ENCODE results near the gene PGBD5.

The PGBD5 gene

GRCh38 chr1:230321341-230321740 is 104.8 kb downstream of the PGBD5 start:
- DNase-seq = no peak

DNA sequence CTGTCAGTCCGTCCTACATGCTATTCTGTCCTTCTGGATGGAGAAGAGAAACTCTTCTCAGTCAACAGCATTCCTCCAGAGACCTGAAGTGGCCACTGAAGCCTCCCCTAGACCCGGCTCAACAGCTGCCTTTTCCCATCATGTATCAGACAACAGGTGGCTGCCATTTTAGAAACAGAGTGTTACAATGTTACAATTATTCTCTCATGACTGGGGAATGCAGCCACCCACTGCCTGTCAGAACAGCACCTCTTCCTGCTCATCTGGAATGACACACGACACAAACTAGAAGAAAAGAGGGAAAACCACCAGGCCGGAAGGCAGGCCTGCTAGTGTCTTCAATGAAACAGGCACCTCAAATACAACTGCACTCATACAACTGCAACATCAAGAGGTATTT is 105.3 kb downstream of the PGBD5 start:
- no peak for DNase-seq

DNA sequence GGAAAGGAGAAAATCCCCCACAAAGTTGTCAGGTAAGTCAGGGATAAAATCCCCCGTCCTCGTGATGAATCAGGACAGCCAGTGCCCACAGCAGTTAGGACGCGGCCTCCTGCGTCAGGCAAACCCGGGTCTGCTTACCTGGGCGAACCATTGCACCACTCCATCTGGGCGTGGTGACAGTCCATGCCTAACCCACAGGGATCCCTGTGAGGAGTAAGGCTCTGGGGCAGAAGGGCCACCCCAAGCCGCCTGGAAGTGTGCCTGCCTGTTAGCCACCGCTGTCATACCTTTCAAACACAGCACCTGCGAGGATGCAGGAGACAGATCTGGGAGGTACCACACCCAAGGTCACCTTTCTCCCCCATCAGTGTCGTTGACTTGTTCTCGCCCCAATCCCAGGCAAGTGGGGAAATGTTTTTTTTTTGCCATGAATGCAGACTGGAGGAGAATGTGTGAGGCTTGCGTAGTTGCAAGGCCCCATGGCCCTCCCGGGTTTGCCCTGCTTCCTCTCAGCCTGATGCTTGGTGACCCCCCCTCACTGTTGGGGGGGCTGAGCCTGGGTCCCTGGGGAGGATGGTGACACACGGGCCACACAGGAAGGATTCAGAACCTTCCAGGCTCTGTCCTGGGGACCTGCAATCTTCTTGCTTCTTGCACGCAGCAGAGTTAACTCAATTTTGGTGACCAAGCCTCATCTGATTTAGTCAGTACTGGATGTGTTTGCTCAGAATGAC is 107.0 kb downstream of the PGBD5 start:
- no peak for DNase-seq

DNA sequence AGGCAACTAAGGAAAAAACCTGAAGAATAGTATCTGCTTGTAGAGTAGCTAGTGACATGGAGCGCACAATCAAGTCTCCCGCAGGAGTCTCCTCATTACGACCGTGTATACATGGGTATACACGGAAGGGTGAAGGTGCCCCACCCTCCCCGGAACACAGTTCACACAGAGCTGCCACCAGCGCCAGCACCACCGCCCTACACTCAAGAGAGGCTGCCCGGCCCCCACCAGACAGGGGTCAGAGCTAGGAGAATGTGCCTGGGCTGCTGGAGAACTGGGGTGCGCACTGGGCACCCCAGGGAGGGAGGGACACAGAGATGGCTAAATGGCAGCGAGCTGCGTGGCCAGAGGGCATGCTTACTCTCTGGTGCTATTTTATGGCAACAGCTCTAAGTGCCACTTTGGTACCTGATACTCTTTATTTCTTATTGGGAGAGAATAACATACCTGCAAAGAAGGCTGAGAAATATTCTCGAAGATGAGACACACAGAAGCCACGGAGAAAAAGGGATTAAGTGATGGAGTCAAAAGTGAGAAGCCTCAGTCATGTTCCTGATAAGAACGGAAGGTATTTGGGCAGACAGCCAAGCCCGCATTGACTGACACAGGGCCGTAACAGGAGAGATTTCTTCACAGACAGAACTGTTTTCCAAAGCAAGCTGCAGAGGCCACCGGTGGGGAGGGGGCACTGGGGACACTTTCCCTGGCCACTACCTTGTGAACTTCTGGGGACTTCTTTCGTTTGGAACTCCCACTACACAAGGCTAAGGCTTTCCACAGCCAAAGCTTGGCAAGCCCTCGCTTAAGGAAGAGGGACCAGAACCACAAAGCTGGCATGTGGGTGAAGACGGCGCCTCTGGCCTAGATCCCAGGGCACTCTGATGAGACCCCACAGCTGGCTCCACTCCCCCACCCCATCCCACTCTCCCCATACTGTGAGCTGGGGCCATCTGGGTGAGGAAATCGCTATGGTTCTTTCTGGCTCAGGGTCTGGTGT is 108.0 kb downstream of the PGBD5 start:
- DNase-seq = peak in 1 of 2 experiments; percentile 23

GRCh38 chr1:230316864-230317745 is 109.0 kb downstream of the PGBD5 start:
- DNase-seq = no peak

- DNase-seq = no peak
These were observed 111.0 kb downstream of the PGBD5 start for GRCh38 chr1:230315099-230315498.

DNA sequence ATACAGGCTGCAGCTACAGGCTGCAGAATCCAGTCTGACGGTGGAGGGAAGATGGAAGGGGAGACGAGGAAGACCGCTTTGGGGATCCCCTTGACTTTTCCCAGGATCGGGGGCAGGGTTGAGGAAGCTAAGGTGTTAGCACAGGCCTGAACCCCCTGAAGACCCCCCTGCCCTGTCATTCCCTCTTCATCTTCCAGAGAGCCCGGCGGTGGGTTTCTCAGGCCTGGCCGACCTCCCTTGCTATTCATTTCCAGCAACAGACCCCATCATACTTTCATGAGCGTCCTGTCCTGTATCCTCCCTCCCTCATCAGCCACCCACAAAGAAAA is 112.0 kb downstream of the PGBD5 start:
- no peak for DNase-seq

- no peak for DNase-seq
These were observed 112.5 kb downstream of the PGBD5 start for GRCh38 chr1:230313453-230314141.

DNA sequence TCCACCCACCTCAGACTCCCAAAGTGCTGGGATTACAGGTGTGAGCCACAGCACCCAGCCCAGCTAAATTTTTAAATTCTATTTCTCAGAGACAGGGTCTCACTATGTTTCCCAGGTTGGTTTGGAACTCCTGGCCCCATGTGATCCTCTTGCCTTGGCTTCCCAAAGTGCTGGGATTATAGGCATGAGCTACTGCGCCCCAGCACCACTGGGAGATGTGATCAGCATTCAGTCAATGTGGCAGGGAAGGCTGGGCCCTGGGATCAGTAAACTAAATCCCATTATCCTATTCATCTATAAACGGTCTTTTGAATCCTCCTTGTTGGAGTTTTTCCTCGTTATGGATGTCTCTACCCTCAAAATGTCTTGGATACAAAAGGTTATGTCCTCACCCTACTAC is 113.5 kb downstream of the PGBD5 start:
- DNase-seq = no peak

GRCh38 chr1:230310381-230311163 is 115.6 kb downstream of the PGBD5 start:
- DNase-seq = peak; percentile 49 to 87

DNA sequence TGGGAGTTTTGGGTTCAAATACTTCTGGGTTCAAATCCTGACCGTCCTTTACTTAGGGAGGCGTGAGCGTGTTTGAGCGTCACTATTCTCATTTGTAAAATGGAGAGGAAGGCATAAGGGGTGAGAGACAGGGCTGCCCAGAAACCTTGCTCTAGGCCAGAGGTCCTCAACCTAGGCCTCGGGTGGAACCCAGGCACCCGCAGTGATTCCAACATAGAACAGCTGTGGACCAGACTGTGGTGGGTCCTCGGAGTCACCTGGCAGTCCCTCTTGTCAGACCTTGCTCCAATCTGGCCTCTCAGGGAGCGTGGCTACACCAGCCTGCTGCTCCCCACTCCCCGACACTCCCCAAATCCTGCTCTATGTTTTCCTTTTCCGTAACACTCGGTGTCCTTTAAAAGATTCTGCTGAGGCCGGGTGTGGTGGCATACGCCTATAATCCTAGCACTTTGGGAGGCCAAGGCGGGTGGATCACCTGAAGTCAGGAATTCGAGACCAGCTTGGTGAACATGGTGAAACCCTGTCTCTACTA is 116.4 kb downstream of the PGBD5 start:
- DNase-seq = no peak

- no peak for DNase-seq
These were observed 117.3 kb downstream of the PGBD5 start for GRCh38 chr1:230308821-230309220.

- peak in 1 of 2 experiments; percentile 61 for DNase-seq
These were observed 118.1 kb downstream of the PGBD5 start for GRCh38 chr1:230308039-230308438.

GRCh38 chr1:230307213-230307612 is 118.9 kb downstream of the PGBD5 start:
- peak in 1 of 2 experiments; percentile 68 for DNase-seq

GRCh38 chr1:230306169-230306568 is 120.0 kb downstream of the PGBD5 start:
- no peak for DNase-seq

- no peak for DNase-seq
These were observed 122.3 kb downstream of the PGBD5 start for GRCh38 chr1:230303822-230304221.

DNA sequence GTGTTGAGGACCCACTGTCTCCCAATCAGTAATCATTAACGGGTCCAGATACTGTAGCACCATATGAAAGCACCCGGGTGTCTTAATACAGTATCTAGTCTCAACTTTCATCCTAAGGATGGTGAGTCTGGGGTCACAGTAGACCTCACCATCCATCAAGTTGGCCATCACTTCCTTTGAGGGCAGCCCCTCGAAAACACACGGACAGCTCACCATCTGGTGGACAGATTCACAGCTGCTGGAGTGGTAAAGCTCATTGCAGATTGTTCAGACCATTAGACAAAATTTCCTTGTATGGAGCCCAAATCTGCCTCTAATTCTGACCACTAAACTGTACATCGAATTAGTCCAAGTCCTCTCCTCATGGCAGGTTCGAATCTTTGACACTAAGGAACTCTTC is 123.1 kb downstream of the PGBD5 start:
- no peak for DNase-seq

DNA sequence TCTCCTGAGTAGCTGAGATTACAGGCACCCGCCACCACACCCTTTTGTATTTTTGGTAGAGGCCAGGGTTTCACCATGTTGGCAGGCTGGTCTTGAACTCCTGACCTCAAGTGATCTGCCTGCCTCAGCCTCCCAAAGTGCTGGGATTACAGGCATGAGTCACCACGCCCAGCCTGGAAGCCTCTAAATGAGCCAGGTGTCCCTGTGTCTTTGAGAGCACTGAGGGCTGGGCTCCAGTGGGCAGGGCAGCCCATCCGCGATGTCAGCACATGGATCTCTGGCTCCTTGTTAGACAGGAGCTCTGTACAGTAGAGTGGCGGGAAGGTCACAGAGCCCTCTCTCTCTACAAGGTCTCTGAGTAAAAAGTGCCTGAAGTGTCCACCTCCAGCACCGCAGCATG is 124.3 kb downstream of the PGBD5 start:
- no peak for DNase-seq

DNA sequence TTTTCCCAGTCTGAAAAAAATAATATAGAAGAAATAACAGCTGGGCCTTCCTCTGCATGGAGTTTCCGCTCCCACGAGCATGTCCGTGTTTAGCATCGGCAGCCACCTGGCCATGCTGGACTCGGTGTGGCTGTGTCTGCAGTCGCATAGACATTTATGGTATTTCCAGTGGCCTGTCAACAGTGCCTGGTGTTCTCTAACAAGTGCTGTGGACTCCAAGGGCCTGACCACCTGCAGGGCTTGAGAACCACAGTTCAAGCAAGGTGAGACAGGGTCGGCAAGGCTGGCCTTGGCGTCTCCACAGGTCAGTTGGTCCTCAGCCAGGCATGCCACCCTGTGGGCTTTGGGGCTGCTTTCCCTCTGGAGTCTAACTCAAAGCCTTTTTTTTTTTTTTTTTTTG is 124.8 kb downstream of the PGBD5 start:
- DNase-seq = no peak

GRCh38 chr1:230300322-230301301 is 125.5 kb downstream of the PGBD5 start:
- DNase-seq = no peak

Data from NCI-H446 (cell line).